Activated T-helper 2 cell treated with anti-CD3 and anti-CD28 coated beads, Interferon-gamma antibody, Interleukin-2, Interleukin-4, amounts not matched to agents 10 μg/mL and 5 μg/mL and 100 μg/mL, durations not matched to agents 14 hours and 24 hours and 36 hours (primary cell): ENCODE data around the gene ANKRD24. TPM values are rescaled to one million over a fixed set of nuclear protein-coding genes. Genes with fewer than 3 reads are reported as not detected.
"Not testable (repeated sequence)": the region's sequence is repeated elsewhere in the genome, so short reads cannot be mapped to it uniquely, and the experiment has no call there.

Experiments
- DNase-seq: peaks from one replicate; pipeline ENCODE4 v3.0.0; 2021; ENCODE audit warnings: low spot score
- H3K27ac Mint-ChIP-seq: one replicate; pipeline ENCODE4 v1.8.0; 2021; ENCODE audit warnings: mixed read lengths
- H3K27me3 Mint-ChIP-seq: one replicate; pipeline ENCODE4 v1.8.0; 2021; ENCODE audit warnings: low read depth, mixed read lengths
- H3K36me3 Mint-ChIP-seq: one replicate; pipeline ENCODE4 v1.8.0; 2021; ENCODE audit warnings: low read depth, mixed read lengths
- H3K4me1 Mint-ChIP-seq: one replicate; pipeline ENCODE4 v1.8.0; 2021; ENCODE audit warnings: low read depth, mixed read lengths
- H3K4me3 Mint-ChIP-seq: one replicate; pipeline ENCODE4 v1.8.0; 2021; ENCODE audit warnings: low read depth, mild to moderate bottlenecking, moderate library complexity, mixed read lengths
- H3K9me3 Mint-ChIP-seq: one replicate; pipeline ENCODE4 v1.8.0; 2021; ENCODE audit warnings: mixed read lengths
- intact Hi-C: fragments of 100-400 bp; cut with micrococcal nuclease; formaldehyde crosslinking; loops from one replicate; pipeline ENCODE4 v1.15.1; 2023
- total RNA-seq: library from RNA; stranded (reverse); gene quantifications from 2 replicates; pipeline ENCODE4 v1.2.3, GENCODE V29; 2022

Gene ANKRD24
- total RNA-seq, 1 donor from 2014 or later, result 0.50 TPM

DNA sequence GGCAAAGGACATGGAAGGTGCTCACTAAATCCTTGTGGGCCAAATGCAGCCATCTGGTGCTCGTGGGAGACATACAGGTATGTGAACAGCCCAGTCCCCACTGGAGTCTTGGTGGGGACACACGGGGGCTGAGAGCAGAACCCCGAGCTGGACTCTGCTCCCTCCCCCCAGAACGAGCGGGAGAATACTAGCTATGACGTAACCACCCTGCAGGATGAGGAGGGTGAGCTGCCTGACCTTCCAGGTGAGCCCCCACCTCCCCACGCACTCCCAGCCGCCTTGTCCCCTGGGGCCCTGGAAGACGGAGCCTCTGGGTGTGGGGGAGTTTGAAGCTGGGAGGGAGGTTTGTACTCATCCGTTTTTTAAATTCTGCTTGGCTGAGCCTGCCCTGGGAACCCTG lies 33.3 kb downstream of the ANKRD24 start:
- no peak for DNase-seq
- intact Hi-C loops, result no loop called here
- Mint-ChIP-seq H3K36me3 (no peaks in the 10 kb centered on the region), H3K27ac (no peak overlapping the region), H3K9me3 (peaks cover 6% of the 10 kb centered on the region), H3K27me3 (no peaks in the 10 kb centered on the region), H3K4me1 (peaks cover 2% of the 10 kb centered on the region), H3K4me3 (no peak overlapping the region)

DNA sequence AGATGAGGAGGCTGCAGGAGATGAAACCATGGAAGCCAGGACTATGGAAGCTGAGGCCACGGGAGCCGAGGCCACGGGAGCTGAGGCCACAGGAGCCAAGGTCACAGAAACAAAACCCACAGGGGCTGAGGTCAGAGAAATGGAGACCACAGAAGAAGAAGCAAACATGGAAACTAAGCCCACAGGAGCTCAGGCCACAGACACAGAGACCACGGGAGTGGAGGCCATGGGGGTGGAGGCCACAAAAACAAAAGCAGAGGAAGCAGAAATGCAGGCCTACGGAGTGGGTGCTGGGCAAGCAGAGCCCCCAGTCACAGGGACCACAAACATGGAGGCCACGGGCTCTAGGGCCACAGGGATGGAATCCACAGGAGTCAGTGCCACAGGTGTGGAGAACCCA lies 34.4 kb downstream of the ANKRD24 start:
- no peak for DNase-seq
- Mint-ChIP-seq H3K4me3 (no peak overlapping the region), H3K27me3 (no peaks in the 10 kb centered on the region), H3K4me1 (peaks cover 2% of the 10 kb centered on the region), H3K9me3 (peaks cover 6% of the 10 kb centered on the region), H3K27ac (no peak overlapping the region), H3K36me3 (no peaks in the 10 kb centered on the region)
- intact Hi-C loops, result no loop called here

DNA sequence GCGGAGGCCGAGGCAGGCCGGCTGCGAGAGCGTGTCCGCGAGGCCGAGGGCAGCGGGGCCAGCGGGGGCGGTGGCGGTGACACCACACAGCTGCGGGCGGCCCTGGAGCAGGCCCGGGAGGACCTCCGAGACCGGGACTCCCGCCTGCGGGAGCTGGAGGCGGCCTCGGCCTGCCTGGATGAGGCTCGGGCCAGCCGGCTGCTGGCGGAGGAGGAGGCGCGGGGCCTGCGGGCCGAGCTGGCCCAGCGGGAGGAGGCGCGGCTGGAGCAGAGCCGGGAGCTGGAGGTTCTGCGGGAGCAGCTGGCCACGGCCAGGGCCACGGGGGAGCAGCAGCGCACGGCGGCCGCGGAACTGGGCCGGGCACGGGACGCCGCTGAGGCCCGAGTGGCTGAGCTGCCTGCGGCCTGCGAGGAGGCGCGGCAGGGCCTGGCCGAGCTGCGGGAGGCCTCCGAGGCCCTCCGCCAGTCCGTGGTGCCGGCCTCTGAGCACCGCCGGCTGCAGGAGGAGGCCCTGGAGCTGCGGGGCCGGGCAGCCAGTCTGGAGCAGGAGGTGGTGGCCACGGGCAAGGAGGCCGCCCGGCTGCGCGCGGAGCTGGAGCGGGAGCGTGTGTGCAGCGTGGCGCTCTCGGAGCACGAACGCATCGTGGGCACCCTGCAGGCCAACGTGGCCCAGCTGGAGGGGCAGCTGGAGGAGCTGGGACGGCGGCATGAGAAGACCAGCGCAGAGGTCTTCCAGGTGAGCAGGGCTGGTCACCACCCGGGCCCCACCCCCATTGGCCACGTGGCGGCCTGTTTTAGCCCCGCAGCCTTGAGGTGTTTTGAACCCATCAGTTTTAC lies 35.2 kb downstream of the ANKRD24 start:
- Mint-ChIP-seq H3K4me3 (no peak overlapping the region), H3K4me1 (peaks cover 2% of the 10 kb centered on the region), H3K36me3 (no peaks in the 10 kb centered on the region), H3K27me3 (no peaks in the 10 kb centered on the region), H3K27ac (no peak overlapping the region), H3K9me3 (peaks cover 6% of the 10 kb centered on the region)
- DNase-seq, result no peak
- intact Hi-C loops, result no loop called here

DNA sequence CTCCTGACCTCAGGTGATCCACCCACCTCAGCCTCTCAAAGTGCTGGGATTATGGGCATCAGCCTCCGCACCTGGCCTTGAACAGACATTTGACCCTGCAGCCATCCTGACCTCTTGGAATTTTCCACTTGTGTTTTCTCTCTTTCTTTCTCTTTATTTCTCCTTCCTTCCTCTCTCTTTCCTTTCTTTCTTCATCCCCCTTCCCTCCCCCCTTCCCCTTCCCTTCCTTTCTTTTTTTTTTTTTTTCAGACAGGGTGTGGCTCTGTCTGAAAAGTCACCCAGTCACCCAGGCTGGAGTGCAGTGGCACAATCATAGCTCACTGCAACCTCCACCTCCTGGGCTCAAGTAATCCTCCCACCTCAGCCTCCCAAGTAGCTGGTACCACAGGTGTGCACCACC lies 36.0 kb downstream of the ANKRD24 start:
- H3K27ac Mint-ChIP-seq, intact Hi-C loops, H3K4me1 Mint-ChIP-seq, H3K4me3 Mint-ChIP-seq, H3K27me3 Mint-ChIP-seq, DNase-seq, H3K9me3 Mint-ChIP-seq, H3K36me3 Mint-ChIP-seq: not testable (repeated sequence)

GRCh38 chr19:4220188-4220587 lies 37.7 kb downstream of the ANKRD24 start:
- no peaks in the 10 kb centered on the region for H3K4me1 Mint-ChIP-seq
- intact Hi-C loops, result no loop called here
- H3K4me3 Mint-ChIP-seq, result no peak overlapping the region
- no peak for DNase-seq
- no peaks in the 10 kb centered on the region for H3K27me3 Mint-ChIP-seq
- H3K9me3 Mint-ChIP-seq, result peaks cover 6% of the 10 kb centered on the region
- no peaks in the 10 kb centered on the region for H3K36me3 Mint-ChIP-seq
- no peak overlapping the region for H3K27ac Mint-ChIP-seq

DNA sequence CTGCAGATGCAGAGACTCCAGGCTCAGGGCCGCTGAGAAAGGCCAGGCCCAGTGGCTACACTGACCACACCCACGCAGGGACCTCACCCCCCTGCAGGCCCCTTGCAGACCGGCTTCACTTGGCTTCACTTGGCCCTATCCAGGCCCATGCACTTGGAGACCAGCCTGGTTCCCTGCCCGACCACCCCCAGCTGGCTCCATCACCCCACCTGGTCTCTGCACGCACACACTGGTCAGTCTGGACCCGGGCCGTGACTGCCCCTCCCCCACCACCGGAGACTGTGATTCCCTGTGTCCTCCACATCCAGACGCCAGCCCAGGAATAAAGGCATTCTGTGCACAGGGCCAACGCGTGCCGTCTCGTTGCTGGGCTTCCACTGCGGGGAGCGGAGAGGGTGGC lies 42.0 kb downstream of the ANKRD24 start:
- Mint-ChIP-seq H3K4me1 (peaks cover 6% of the 10 kb centered on the region), H3K4me3 (no peak overlapping the region), H3K27ac (no peak overlapping the region), H3K36me3 (no peaks in the 10 kb centered on the region), H3K9me3 (no peaks in the 10 kb centered on the region), H3K27me3 (no peaks in the 10 kb centered on the region)
- intact Hi-C loops, result no loop called here
- no peak for DNase-seq

- no peaks in the 10 kb centered on the region for H3K9me3 Mint-ChIP-seq
- no peak for DNase-seq
- peaks cover 7% of the 10 kb centered on the region for H3K4me1 Mint-ChIP-seq
- no peaks in the 10 kb centered on the region for H3K27me3 Mint-ChIP-seq
- no peaks in the 10 kb centered on the region for H3K36me3 Mint-ChIP-seq
- no peak overlapping the region for H3K4me3 Mint-ChIP-seq
- no peak overlapping the region for H3K27ac Mint-ChIP-seq
- intact Hi-C loops, result no loop called here
Measured at GRCh38 chr19:4225885-4226284, 43.4 kb downstream of the ANKRD24 start.

GRCh38 chr19:4227771-4228170 lies 45.3 kb downstream of the ANKRD24 start:
- intact Hi-C loops, result no loop called here
- H3K27ac Mint-ChIP-seq, result no peak overlapping the region
- peaks cover 7% of the 10 kb centered on the region for H3K4me1 Mint-ChIP-seq
- H3K36me3 Mint-ChIP-seq, result no peaks in the 10 kb centered on the region
- no peak overlapping the region for H3K4me3 Mint-ChIP-seq
- no peaks in the 10 kb centered on the region for H3K9me3 Mint-ChIP-seq
- DNase-seq, result no peak
- no peaks in the 10 kb centered on the region for H3K27me3 Mint-ChIP-seq

DNA sequence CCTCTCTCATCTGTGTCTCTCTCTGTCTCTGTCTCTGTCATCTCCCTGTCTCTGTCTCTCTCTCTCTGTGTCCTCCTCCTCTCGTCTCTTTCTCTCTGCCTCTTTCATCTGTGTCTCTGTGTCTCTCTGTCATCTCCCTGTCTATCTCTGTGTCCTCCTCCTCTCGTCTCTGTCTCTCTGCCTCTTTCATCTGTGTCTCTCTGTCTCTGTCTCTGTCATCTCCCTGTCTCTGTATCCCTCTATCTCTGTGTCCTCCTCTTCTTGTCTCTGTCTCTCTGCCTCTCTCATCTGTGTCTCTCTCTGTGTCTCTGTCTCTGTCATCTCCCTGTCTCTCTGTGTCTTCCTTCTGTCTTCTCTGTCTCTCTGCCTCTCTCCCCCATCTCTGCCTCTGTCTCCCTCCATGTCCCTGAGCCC lies 46.3 kb downstream of the ANKRD24 start:
- Mint-ChIP-seq H3K4me3 (no peak overlapping the region), H3K27me3 (no peaks in the 10 kb centered on the region), H3K36me3 (peaks cover 5% of the 10 kb centered on the region), H3K27ac (no peak overlapping the region), H3K4me1 (peaks cover 7% of the 10 kb centered on the region), H3K9me3 (no peaks in the 10 kb centered on the region)
- intact Hi-C loops, result loop anchor here (1.0 kb wide), 1 partner anchor 19 kb away; the partner anchor contains the start of gene YJU2
- no peak for DNase-seq

DNA sequence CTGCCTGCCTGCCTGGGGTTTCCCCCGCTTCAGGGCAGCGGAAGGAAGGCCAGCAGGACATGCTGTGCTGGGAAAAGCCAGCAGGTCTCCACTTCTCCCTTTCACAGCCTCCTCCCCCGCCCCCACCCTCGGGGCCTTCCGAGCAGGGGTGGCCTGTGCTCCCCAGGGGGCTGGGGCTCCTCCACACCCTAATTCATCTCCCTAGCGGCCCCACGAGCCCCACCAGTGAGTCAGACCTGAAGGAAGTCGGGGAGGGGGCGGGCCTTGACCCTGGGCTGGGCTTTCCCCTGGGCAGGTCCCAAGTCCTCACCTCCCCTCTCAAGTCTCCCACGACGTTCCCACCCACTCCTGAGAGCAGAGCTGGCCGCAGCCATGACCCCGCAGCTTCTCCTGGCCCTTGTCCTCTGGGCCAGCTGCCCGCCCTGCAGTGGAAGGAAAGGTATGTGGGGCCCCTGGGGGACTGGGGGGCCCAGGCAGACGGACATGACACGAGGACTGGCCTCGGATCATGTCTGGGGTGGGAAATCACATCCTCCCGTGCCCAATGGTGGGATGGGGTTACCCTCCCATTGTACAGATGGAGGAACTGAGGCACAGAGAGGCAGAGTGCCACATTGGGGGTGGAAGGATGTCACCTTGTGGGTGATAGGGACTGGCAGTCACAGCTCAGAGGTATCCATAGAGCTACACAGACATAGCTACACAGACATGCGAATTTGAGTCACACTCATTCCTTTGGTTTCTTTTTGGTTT lies 46.9 kb downstream of the ANKRD24 start, which contains the start of gene EBI3:
Gene EBI3 (plus strand): TSS at position 345 of the 753 bp plus-strand sequence. CDS start 28 bp downstream, at position 373.
- no peaks in the 10 kb centered on the region for H3K27me3 Mint-ChIP-seq
- H3K36me3 Mint-ChIP-seq, result peaks cover 6% of the 10 kb centered on the region
- H3K27ac Mint-ChIP-seq, result no peak within 1 kb of the TSS
- DNase-seq, result no peak
- peaks cover 7% of the 10 kb centered on the region for H3K4me1 Mint-ChIP-seq
- H3K4me3 Mint-ChIP-seq, result no peak within 1 kb of the TSS
- intact Hi-C loops, result loop anchor here (1.0 kb wide), 1 partner anchor 18 kb away; the partner anchor contains the start of gene YJU2
- no peaks in the 10 kb centered on the region for H3K9me3 Mint-ChIP-seq

DNA sequence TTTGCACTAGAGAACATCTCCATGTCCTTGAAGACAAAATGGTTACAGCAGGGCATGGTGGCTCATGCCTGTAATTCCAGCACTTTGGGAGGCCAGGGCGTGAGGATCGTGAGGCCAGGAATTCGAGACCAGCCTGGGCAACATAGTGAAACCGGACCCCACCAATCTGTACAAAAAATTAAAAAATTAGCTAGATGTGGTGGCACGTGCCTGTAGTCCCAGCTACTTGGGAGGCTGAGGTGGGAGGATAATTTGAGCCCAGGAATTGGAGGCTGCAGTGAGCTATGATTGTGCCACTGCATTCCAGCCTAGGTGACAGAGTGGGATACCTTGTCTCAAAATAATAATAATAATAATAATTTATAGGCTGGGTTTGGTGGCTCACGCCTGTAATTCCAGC lies 47.7 kb downstream of the ANKRD24 start:
- intact Hi-C loops, H3K4me3 Mint-ChIP-seq, H3K36me3 Mint-ChIP-seq, H3K27me3 Mint-ChIP-seq, H3K4me1 Mint-ChIP-seq, DNase-seq, H3K27ac Mint-ChIP-seq, H3K9me3 Mint-ChIP-seq: not testable (repeated sequence)

DNA sequence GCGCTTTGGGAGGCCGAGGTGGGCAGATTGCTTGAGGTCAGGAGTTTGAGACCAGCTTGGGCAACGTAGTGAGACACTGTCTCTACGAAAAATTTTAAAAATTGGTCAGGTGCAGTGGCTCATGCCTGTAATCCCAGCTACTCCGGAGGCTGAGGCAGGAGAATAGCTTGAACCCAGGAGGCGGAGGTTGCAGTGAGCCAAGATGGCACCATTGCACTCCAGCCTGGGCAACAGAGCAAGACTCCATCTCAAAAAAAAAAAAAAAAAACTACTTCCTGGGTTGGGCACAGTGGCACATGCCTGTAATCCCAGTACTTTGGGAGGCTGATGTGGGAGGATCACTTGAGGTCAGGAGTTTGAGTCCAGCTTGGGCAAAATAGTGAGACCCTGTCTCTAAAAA lies 49.0 kb downstream of the ANKRD24 start:
- H3K9me3 Mint-ChIP-seq, H3K4me1 Mint-ChIP-seq, H3K36me3 Mint-ChIP-seq, H3K4me3 Mint-ChIP-seq, DNase-seq, H3K27me3 Mint-ChIP-seq, intact Hi-C loops, H3K27ac Mint-ChIP-seq: not testable (repeated sequence)

DNA sequence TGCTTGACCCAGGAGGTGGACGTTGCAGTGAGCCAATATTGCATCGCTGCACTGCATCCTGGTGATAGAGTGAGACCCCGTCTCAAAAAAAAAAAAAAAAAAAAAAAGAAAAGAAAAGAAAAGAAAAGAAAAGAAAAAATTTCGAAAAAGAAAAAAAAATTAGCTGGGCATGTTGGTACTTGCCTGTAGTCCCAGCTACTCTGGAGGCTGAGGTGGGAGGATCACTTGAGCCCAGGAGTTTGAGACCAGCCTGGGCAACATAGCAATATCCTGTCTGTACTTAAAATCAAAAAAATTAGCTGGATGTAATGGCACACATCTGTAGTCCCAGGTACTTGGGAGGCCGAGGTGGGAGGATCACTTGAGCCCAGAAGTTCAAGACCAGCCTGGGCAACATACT lies 49.6 kb downstream of the ANKRD24 start:
- H3K27me3 Mint-ChIP-seq, H3K9me3 Mint-ChIP-seq, H3K4me3 Mint-ChIP-seq, intact Hi-C loops, H3K27ac Mint-ChIP-seq, DNase-seq, H3K36me3 Mint-ChIP-seq, H3K4me1 Mint-ChIP-seq: not testable (repeated sequence)
